Measurements from ENCODE around the gene ZNF215.
"Not testable (repeated sequence)": the region's sequence is repeated elsewhere in the genome, so short reads cannot be mapped to it uniquely, and the experiment has no call there.

The ZNF215 gene

DNA sequence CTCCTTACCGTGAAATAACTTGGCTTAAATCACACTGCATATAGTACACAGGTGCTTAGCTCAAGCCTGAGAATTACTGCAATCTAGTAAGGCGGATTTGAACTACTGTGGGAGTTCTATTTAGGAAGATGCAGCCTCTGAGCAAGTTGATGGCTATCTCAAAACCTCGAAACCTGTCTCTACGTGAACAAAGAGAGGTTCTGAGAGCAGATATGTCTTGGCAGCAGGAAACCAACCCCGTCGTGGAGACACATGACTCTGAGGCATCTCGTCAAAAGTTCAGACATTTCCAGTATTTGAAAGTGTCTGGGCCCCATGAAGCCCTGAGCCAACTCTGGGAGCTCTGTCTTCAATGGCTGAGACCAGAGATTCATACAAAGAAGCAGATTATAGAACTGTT, 5.9 kb downstream of the ZNF215 start:
- DNase-seq (ENCODE audit: low read depth, low spot score), result no peak

DNA sequence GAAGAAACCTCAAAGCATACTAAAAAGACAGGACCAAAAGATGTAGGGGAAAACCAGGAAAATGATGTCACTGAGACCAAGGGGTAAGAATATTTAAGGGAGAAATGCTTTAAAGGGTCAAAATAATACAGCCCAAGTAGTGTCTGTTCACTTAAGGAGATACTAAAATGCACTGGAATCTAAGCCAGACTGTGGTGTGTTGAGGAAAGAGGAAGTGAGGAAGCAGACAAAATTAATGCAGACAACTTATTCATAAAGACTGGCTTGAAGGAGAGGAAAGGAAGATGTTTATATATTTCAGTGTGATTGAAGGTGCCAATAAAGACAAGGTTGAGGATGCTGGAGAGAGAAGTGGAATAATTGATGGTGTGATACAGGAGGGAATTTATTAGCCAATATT, 15.7 kb downstream of the ZNF215 start:
- no peak for DNase-seq (ENCODE audit: low read depth, low spot score)

DNA sequence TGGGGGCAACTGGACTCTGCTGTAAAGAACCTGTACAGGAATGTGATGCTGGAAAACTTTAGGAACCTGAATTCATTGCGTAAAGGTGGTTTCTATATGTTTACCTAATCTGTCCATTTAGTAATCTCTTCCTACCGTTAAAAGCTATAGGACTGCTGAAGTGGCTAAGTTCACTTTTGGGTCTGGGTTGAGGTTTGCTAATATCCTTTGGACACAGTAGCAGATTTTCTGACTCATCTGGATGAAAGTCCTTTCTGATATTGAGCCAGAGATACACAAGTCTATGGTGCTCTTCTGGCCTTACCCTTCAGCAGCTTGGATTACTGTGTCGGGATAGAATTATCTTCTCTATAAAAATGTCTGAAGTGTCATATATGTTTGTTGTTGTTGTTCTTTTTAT, 16.9 kb downstream of the ZNF215 start:
- DNase-seq (ENCODE audit: low read depth, low spot score), result no peak

DNA sequence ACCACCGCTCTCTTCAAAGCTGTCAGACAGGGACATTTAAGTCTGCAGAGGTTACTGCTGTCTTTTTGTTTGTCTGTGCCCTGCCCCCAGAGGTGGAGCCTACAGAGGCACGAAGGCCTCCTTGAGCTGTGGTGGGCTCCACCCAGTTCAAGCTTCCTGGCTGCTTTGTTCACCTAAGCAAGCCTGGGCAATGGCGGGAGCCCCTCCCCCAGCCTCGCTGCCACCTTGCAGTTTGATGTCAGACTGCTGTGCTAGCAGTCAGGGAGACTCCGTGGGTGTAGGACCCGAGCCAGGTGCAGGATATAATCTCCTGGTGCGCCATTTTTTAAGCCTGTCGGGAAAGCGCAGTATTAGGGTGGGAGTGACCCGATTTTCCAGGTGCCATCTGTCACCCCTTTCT, 28.0 kb downstream of the ZNF215 start:
- not testable (repeated sequence) for DNase-seq (ENCODE audit: low read depth, low spot score)

GRCh38 chr11:6962141-6962540, 35.9 kb downstream of the ZNF215 start:
- no peak for DNase-seq (ENCODE audit: low read depth, low spot score)

- no peak for DNase-seq (ENCODE audit: low read depth, low spot score)
Observed at GRCh38 chr11:6962673-6963072, 36.4 kb downstream of the ZNF215 start.

DNA sequence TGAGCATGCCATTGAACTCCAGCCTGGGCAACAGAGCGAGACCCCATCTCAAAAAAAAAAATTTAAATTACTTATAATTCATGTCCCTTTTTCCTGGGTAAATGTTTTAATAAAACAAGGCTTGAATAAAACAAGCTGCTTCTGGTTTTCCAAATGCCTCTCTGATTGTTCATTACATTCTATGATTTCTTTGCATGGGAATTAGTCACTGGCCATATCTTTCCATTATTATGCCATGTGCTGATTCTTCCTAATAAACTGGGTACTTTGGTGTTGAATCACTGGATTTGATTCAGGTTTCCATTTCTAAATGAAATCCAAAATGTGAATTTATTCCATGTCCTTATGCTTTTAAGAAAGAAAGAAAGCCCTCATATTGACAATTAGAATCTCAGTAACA, 42.6 kb downstream of the ZNF215 start:
- peak; percentile 3 for DNase-seq (ENCODE audit: low read depth, low spot score)

DNA sequence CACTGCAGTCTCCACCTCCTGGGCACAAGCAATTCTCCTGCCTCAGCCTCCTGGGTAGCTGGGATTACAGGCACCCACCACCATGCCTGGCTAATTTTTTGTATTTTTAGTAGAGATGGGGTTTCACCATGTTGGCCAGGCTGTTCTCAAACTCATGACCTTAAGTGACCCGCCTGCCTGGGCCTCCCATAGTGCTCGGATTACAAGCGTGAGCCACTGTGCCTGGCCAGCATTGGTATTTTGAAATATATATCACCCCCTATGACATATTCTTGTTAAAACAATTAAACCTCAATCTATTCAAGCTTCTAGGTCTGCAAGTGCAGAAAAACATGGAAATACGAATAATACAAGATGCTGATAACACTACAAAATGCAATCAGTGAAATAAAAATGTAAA, 43.6 kb downstream of the ZNF215 start:
- not testable (repeated sequence) for DNase-seq (ENCODE audit: low read depth, low spot score)

DNA sequence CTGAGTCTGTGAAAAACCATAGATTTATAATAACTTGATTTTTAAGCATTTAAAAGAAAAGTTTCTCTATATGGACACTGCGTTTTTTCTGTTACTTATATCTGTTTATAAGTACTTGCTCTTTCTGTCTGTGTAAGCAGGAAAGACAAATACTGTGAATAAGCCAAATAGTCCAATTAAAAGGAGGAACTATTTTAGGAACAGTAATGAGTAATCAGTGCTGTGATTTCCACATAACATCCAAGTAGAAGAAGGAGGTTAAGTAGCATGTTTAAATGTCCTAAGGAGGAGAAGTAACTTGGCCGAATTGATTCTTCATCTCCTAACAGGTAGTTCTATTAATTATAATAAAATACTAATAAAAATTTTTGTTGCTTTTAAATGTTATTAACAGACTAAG, 53.1 kb downstream of the ZNF215 start:
- no peak for DNase-seq (ENCODE audit: low read depth, low spot score)

DNA sequence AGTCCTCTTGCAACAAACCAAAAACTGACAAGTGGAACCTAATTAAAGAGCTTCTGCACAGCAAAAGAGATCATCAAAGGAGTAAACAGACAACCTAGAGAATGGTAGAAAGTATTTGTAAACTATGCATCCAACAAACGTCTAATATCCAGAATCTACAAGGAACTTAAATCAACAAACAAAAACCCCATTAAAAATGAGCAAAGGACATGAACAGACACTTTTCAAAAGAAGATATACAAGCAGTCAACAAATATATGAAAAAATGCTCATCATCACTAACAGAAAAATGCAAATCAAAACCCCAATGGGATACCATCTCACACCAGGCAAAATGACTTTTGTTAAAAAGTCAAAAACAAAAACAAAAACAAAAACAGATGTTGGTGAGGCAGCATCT, 60.3 kb downstream of the ZNF215 start:
- DNase-seq (ENCODE audit: low read depth, low spot score), result no peak

DNA sequence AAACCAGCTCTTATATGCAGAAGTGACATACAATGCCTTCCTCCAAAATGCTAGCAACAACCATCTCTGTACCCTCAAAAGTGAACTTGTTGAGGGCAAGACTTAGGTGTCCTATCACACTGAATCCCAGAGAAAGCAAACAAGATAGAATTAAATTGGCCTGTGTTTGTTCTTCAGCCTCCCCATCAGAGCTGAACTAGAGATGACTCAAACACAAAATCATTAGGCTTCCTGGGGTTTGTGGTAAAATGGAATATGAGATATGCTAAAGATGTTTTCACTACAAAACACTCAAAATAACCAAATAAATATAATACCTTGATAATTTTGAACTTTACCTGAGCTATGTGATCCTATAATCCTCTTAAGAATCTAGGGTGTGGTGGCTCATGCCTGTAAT, 62.3 kb downstream of the ZNF215 start:
- DNase-seq (ENCODE audit: low read depth, low spot score), result peak; percentile 25

DNA sequence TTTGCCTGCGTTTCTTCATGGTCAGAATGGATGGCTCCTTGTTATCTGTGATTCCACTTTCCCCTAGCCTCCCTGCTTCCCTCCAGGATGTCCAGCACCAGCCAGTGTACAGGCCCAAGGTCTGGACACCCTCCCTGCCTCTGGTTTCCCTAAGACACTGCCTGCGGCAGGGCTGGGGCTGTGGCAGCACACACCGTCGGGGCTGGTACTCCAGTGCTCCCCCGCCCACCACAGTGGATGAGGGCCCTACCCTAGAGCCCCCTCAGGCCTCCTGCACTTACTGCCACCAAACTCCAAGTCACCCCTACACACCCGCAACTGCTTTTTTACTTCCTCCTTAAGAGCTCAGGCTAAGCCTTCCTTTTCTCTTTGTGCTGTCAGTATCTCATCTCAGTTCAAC, 65.0 kb downstream of the ZNF215 start:
- DNase-seq (ENCODE audit: low read depth, low spot score), result no peak

- peak; percentile 13 for DNase-seq (ENCODE audit: low read depth, low spot score)
Observed at GRCh38 chr11:6992026-6992425, 65.8 kb downstream of the ZNF215 start.

GRCh38 chr11:6992457-6993417, 66.5 kb downstream of the ZNF215 start:
- peak; percentile 65 for DNase-seq (ENCODE audit: low read depth, low spot score)

GRCh38 chr11:6995703-6996102, 69.5 kb downstream of the ZNF215 start:
- no peak for DNase-seq (ENCODE audit: low read depth, low spot score)

- no peak for DNase-seq (ENCODE audit: low read depth, low spot score)
Observed at GRCh38 chr11:7004482-7004881, 78.3 kb downstream of the ZNF215 start.

All from astrocyte of the hippocampus (primary cell).